Liver (tissue), 9 donors: ENCODE measurements around the gene UQCR11. TPM values are rescaled to one million over a fixed set of nuclear protein-coding genes. Genes with fewer than 3 reads are reported as not detected.

ENCODE experiments used
- DNase-seq: peaks from one replicate; pipeline ENCODE4 v3.0.0-alpha.2; 2017; ENCODE audit warnings: low spot score
- H3K27ac ChIP-seq, 2 donors: one replicate each; pipeline ENCODE4 v1.7.0; 2013; ENCODE audit warnings: inconsistent platforms in 2 of 2, low read length in 2 of 2, control low read depth in 1 of 2, low read depth in 1 of 2, mild to moderate bottlenecking in 1 of 2
- H3K27me3 ChIP-seq, 4 donors: one replicate each; pipeline versions ENCODE4 v1.6.1 to v1.7.0; 2013; ENCODE audit warnings: low read length in 3 of 4, inconsistent platforms in 1 of 4, mild to moderate bottlenecking in 1 of 4, moderate library complexity in 1 of 4; ENCODE audit not compliant: control insufficient read depth in 4 of 4, insufficient read depth in 4 of 4
- H3K36me3 ChIP-seq, 4 donors: one replicate each; pipeline versions ENCODE4 v1.6.1 to v1.7.0; 2013; ENCODE audit warnings: low read length in 3 of 4, mild to moderate bottlenecking in 3 of 4, low read depth in 1 of 4, moderate library complexity in 1 of 4; ENCODE audit not compliant: control insufficient read depth in 4 of 4, insufficient read depth in 3 of 4
- H3K4me1 ChIP-seq, 4 donors: one replicate each; pipeline versions ENCODE4 v1.6.1 to v1.7.0; 2013; ENCODE audit warnings: low read length in 3 of 4, mild to moderate bottlenecking in 3 of 4, moderate library complexity in 1 of 4; ENCODE audit not compliant: control insufficient read depth in 4 of 4, insufficient read depth in 4 of 4
- H3K4me3 ChIP-seq, 3 donors: one replicate each; pipeline versions ENCODE4 v1.6.1 to v1.7.0; 2013; ENCODE audit warnings: low read length in 3 of 3, control low read depth in 1 of 3, low read depth in 1 of 3, mild to moderate bottlenecking in 1 of 3
- H3K9ac ChIP-seq, 2 donors: one replicate each; pipeline ENCODE4 v1.7.0; 2013; ENCODE audit warnings: low read length in 2 of 2, mild to moderate bottlenecking in 2 of 2, moderate library complexity in 2 of 2, control low read depth in 1 of 2, low read depth in 1 of 2
- H3K9me3 ChIP-seq, 4 donors: one replicate each; pipeline versions ENCODE4 v1.6.1 to v1.7.0; 2013; ENCODE audit warnings: low read length in 3 of 4; ENCODE audit not compliant: control insufficient read depth in 4 of 4
- EGR1 ChIP-seq, 2 donors: IDR thresholded peaks; 2 replicates each; pipeline ENCODE4 v1.6.1; 2016 to 2018; ENCODE audit warnings: antibody characterized with exemption in 2 of 2, low read depth in 2 of 2
- FOXA1 ChIP-seq: IDR thresholded peaks from 2 replicates; pipeline ENCODE4 v1.6.1; 2016; ENCODE audit warnings: antibody characterized with exemption
- FOXA2 ChIP-seq: IDR thresholded peaks from 2 replicates; pipeline ENCODE4 v1.6.1; 2016; ENCODE audit warnings: antibody characterized with exemption
- GABPA ChIP-seq, 2 donors: IDR thresholded peaks in 1 of 2; conservative IDR thresholded peaks in 1 of 2; 2 replicates each; pipeline ENCODE4 v1.6.1; 2016; ENCODE audit warnings: antibody characterized with exemption in 2 of 2, mild to moderate bottlenecking in 1 of 2, moderate library complexity in 1 of 2
- HNF4A ChIP-seq, 2 donors: conservative IDR thresholded peaks; 2 replicates each; pipeline ENCODE4 v1.6.1; 2016; ENCODE audit warnings: antibody characterized with exemption in 2 of 2, mild to moderate bottlenecking in 2 of 2
- HNF4G ChIP-seq: IDR thresholded peaks from 2 replicates; pipeline ENCODE4 v1.6.1; 2016; ENCODE audit warnings: antibody characterized with exemption
- JUND ChIP-seq, 2 donors: IDR thresholded peaks; 2 replicates each; pipeline ENCODE4 v1.6.1; 2016; ENCODE audit warnings: antibody characterized with exemption in 2 of 2
- NR2F2 ChIP-seq: IDR thresholded peaks from 2 replicates; pipeline ENCODE4 v1.6.1; 2016; ENCODE audit warnings: antibody characterized with exemption
- RAD21 ChIP-seq, 2 donors: IDR thresholded peaks; 2 replicates each; pipeline ENCODE4 v1.6.1; 2016; ENCODE audit warnings: antibody characterized with exemption in 2 of 2, mild to moderate bottlenecking in 2 of 2
- RXRA ChIP-seq, 2 donors: IDR thresholded peaks; 2 replicates each; pipeline ENCODE4 v1.6.1; 2017 to 2018; ENCODE audit warnings: antibody characterized with exemption in 2 of 2, mild to moderate bottlenecking in 1 of 2
- SP1 ChIP-seq: IDR thresholded peaks from 2 replicates; pipeline ENCODE4 v1.6.1; 2018; ENCODE audit warnings: antibody characterized with exemption, mild to moderate bottlenecking
- TAF1 ChIP-seq: conservative IDR thresholded peaks from 2 replicates; pipeline ENCODE4 v1.6.1; 2016; ENCODE audit warnings: antibody characterized with exemption, mild to moderate bottlenecking
- YY1 ChIP-seq: IDR thresholded peaks from 2 replicates; pipeline ENCODE4 v1.6.1; 2016; ENCODE audit warnings: antibody characterized with exemption, mild to moderate bottlenecking
- WGBS: extraction: QIAGEN DNeasy Blood & Tissue Kit; methylation state at CpG from one replicate; pipeline ENCODE4 v1.1.7; 2013; 5-methylcytosine and 5-hydroxymethylcytosine counted together
- polyA plus RNA-seq, 2 donors: library from polyadenylated mRNA; stranded (reverse) in 1 of 2; unstranded in 1 of 2; fragments of 200-250 nt in 1 of 2; fragments of >200 nt in 1 of 2; fragmentation: Nextera tagmentation in 1 of 2; extraction: Ambion mirVana in 1 of 2; gene quantifications; one replicate each; pipeline versions ENCODE4 v1.2.1 to v1.2.3, GENCODE V29; 2013 to 2015
- total RNA-seq, 2 donors: library from RNA; depleted of rRNA; stranded (reverse); fragments of >200 nt; gene quantifications; one replicate each; pipeline ENCODE4 v1.2.3, GENCODE V29; 2014
- TF ChIP-seq, protein P1 (sequence below): IDR thresholded peaks from 2 replicates; pipeline ENCODE4 v1.6.1; 2016; ENCODE audit warnings: antibody characterized with exemption
- TF ChIP-seq, protein P2 (sequence below): fragments of 150-350 bp; IDR thresholded peaks from 2 replicates; pipeline ENCODE4 v1.5.1; 2017; ENCODE audit warnings: improper control_type of control experiment, low read depth, low read length; ENCODE audit not compliant: missing input control
- TF ChIP-seq, protein P3 (sequence below): IDR thresholded peaks from 2 replicates; pipeline ENCODE4 v1.6.1; 2016; ENCODE audit warnings: antibody characterized with exemption
- TF ChIP-seq, protein P4 (sequence below): IDR thresholded peaks from 2 replicates; pipeline ENCODE4 v1.6.1; 2016; ENCODE audit warnings: antibody characterized with exemption
- donor health status: healthy.
- donor health status: healthy.
- donor health status: healthy.
- donor health status: healthy.
- donor health status: healthy.

Gene UQCR11
- total and polyA plus RNA-seq, 4 donors: 23.8 to 862 (median 82.3) TPM

DNA sequence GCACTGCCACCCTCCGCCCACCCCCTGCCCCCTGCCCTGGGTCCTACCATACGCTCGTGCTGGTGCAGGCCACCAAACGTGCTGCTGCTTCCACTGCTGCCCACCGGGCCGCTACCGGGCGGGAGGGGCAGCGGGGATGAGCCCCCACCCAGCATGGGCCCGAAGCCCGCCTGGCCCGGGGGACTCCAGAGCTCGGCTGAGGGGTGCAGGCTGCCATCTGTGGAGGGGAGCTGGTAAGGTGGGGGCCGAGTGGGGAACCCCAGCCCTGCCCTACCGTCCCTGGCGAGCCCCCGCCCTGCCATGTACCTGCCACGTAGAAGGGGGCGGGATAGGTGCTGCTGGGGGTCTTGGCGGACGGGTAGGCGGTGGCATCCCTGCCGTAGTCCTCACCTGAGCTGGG, 16.7 kb upstream of the UQCR11 start:
- no peak overlapping the region for H3K4me3 ChIP-seq
- no peak for DNase-seq
- no peak overlapping the region for H3K27ac ChIP-seq
- H3K27me3 ChIP-seq: no peaks in the 10 kb centered on the region
- no peak overlapping the region for H3K9ac ChIP-seq
- peaks cover 0 to 8% (median 1%) of the 10 kb centered on the region in 4 donors for H3K36me3 ChIP-seq
- no peaks in the 10 kb centered on the region for H3K4me1 ChIP-seq
- 96% methylated on average over 23 of the region's 23 CpGs for WGBS
- H3K9me3 ChIP-seq: no peaks in the 10 kb centered on the region
- TF ChIP-seq TAF1 (no peak), RAD21 (IDR thresholded peaks at IDR 0.05) (no peak), GABPA (IDR thresholded peaks at IDR 0.05 in 1 of 2, conservative IDR thresholded peaks at IDR 0.05 in 1 of 2) (no peak), SP1 (no peak), HNF4G (no peak)

DNA sequence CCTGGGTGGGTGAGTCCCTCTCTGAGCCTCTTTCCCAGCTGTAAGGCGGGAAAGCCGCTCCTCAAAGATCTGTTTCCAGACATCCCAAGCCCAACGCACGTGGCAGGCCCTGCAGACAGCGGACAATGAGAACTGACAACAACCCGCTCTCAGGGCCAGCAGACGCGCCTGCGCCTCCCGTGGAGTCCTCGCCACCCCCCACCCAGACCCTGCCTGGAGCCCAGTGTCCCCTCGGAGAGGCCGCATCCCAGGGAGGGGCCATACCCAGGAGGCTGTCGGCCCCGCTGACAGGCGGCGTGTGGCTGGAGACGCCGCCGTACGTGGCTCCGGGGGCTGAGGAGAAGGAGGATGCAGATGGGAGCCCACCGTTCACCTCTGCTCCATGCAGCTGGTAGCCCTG, 16.3 kb upstream of the UQCR11 start:
- 96% methylated on average over 23 of the region's 23 CpGs for WGBS
- no peak overlapping the region for H3K4me3 ChIP-seq
- peaks cover 0 to 8% (median 1%) of the 10 kb centered on the region in 4 donors for H3K36me3 ChIP-seq
- TF ChIP-seq, protein P1, sequence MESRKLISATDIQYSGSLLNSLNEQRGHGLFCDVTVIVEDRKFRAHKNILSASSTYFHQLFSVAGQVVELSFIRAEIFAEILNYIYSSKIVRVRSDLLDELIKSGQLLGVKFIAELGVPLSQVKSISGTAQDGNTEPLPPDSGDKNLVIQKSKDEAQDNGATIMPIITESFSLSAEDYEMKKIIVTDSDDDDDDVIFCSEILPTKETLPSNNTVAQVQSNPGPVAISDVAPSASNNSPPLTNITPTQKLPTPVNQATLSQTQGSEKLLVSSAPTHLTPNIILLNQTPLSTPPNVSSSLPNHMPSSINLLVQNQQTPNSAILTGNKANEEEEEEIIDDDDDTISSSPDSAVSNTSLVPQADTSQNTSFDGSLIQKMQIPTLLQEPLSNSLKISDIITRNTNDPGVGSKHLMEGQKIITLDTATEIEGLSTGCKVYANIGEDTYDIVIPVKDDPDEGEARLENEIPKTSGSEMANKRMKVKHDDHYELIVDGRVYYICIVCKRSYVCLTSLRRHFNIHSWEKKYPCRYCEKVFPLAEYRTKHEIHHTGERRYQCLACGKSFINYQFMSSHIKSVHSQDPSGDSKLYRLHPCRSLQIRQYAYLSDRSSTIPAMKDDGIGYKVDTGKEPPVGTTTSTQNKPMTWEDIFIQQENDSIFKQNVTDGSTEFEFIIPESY: no peak
- TF ChIP-seq FOXA2: no peak
- no peak for TF ChIP-seq FOXA1
- no peak for TF ChIP-seq GABPA (IDR thresholded peaks at IDR 0.05 in 1 of 2, conservative IDR thresholded peaks at IDR 0.05 in 1 of 2)
- TF ChIP-seq NR2F2: no peak
- TF ChIP-seq TAF1: no peak
- TF ChIP-seq HNF4G: no peak
- no peak for TF ChIP-seq RXRA (IDR thresholded peaks at IDR 0.05)
- no peak for TF ChIP-seq JUND (IDR thresholded peaks at IDR 0.05)
- TF ChIP-seq, protein P2, sequence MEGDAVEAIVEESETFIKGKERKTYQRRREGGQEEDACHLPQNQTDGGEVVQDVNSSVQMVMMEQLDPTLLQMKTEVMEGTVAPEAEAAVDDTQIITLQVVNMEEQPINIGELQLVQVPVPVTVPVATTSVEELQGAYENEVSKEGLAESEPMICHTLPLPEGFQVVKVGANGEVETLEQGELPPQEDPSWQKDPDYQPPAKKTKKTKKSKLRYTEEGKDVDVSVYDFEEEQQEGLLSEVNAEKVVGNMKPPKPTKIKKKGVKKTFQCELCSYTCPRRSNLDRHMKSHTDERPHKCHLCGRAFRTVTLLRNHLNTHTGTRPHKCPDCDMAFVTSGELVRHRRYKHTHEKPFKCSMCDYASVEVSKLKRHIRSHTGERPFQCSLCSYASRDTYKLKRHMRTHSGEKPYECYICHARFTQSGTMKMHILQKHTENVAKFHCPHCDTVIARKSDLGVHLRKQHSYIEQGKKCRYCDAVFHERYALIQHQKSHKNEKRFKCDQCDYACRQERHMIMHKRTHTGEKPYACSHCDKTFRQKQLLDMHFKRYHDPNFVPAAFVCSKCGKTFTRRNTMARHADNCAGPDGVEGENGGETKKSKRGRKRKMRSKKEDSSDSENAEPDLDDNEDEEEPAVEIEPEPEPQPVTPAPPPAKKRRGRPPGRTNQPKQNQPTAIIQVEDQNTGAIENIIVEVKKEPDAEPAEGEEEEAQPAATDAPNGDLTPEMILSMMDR: no peak
- TF ChIP-seq EGR1 (IDR thresholded peaks at IDR 0.05; ENCODE audit: low read depth in 2 of 2): no peak
- no peak for TF ChIP-seq HNF4A (conservative IDR thresholded peaks at IDR 0.05)
- no peaks in the 10 kb centered on the region for H3K9me3 ChIP-seq
- no peak overlapping the region for H3K9ac ChIP-seq
- DNase-seq: no peak
- H3K27ac ChIP-seq: no peak overlapping the region
- H3K27me3 ChIP-seq: no peaks in the 10 kb centered on the region
- no peaks in the 10 kb centered on the region for H3K4me1 ChIP-seq

DNA sequence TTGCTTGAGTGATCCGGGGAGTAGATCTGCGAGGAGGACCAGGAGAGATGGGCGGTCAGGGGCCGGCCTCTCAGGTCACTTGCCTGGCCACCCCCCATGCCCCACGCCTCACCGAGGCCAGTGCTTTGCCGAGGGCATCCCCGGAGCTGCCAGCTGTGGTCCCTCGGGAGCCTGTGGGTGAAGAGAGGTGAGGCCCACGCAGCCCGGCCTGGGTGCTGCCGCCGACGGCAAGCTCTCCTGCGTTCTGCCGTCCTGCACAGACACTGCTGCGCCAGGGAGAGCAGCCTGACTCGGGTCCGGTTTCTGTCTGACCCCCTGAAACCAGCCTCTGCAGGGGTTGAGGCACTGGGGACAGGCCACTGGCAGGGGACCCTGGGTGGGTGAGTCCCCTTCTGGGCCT, 15.8 kb upstream of the UQCR11 start:
- Histone ChIP-seq H3K27ac (no peak overlapping the region), H3K9ac (no peak overlapping the region), H3K4me3 (no peak overlapping the region), H3K36me3 (peaks cover 0 to 10% (median 1%) of the 10 kb centered on the region in 4 donors), H3K9me3 (no peaks in the 10 kb centered on the region), H3K4me1 (no peaks in the 10 kb centered on the region), H3K27me3 (no peaks in the 10 kb centered on the region)
- no peak for DNase-seq
- TF ChIP-seq RXRA (IDR thresholded peaks at IDR 0.05) (no peak), GABPA (IDR thresholded peaks at IDR 0.05 in 1 of 2, conservative IDR thresholded peaks at IDR 0.05 in 1 of 2) (no peak), YY1 (no peak), HNF4A (conservative IDR thresholded peaks at IDR 0.05) (no peak), EGR1 (IDR thresholded peaks at IDR 0.05; ENCODE audit: low read depth in 2 of 2) (no peak), HNF4G (no peak), SP1 (no peak), FOXA2 (no peak)
- TF ChIP-seq, protein P3, sequence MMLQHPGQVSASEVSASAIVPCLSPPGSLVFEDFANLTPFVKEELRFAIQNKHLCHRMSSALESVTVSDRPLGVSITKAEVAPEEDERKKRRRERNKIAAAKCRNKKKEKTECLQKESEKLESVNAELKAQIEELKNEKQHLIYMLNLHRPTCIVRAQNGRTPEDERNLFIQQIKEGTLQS: no peak
- TF ChIP-seq, protein P4, sequence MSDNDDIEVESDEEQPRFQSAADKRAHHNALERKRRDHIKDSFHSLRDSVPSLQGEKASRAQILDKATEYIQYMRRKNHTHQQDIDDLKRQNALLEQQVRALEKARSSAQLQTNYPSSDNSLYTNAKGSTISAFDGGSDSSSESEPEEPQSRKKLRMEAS: no peak
- TF ChIP-seq, protein P2: no peak
- 96% methylated on average over 19 of the region's 19 CpGs for WGBS
